Femur (tissue), 1 donor: Measurements from ENCODE around the gene ALLC.

Experiments
- DNase-seq: peaks from one replicate; pipeline ENCODE4 v3.0.0-alpha.2; 2017

The ALLC gene

GRCh38 chr2:3727397-3728045 lies 69.5 kb downstream of the ALLC start:
- DNase-seq: no peak

GRCh38 chr2:3728104-3729054 lies 70.4 kb downstream of the ALLC start:
- DNase-seq: peak; percentile 64

GRCh38 chr2:3729055-3729448 lies 71.1 kb downstream of the ALLC start:
- no peak for DNase-seq

DNA sequence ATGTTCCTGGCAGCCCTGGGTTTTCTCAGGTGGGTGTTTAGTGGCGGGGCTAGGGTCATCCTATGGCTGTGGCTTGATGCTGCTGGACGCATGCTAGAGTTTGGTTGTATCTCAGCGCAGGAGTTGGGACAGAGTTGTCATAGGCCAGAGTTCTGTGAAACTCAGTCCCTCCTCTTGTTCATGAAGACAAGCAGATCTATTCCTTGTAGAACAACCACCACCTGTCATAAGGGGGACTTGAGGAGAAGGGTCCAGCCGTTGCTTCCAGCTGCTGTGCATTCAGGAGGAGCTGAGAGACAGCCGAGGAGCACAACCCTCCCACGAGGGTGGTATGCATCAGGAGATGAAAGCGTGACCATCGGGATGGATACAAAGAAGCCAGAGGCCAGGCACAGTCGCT lies 71.8 kb downstream of the ALLC start:
- DNase-seq: no peak

DNA sequence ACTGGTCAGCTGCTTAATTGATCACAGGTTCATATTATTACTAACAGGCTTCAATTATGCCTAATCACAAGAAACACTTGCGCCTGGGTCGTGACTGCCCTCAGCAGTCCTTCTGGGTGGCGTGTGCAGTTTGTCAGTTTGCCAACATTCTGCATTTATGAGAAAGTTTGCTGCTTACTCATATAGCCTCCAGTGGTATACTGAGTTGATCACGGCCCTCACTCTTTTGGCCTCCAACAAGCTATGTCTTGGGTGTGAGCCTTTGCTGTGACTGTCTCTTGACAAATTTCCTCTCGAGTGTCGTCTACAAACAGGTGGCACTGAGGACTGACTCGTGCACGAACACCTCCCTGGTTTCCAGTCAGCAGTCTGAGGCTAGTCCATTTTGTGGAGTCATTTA lies 72.6 kb downstream of the ALLC start:
- no peak for DNase-seq

DNA sequence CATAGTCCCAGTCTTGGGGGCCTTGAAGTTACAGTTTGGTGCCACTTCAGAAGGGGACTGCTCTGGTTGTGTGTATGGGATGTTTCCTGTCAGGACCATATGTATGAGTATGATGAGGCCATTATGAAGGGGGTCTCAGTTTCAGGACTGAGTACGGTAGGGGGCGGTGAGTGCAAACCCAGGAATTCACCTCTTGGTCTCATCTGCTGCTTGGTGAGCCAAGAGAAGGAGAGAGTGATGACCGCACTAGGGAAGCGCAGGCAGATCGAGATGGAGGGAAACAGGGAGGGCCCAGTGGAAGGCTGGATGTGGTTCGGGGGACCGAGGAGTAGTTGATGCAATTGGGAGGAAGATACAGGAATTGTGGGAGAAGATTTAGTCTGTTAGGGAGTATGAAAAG lies 73.8 kb downstream of the ALLC start:
- DNase-seq: no peak

DNA sequence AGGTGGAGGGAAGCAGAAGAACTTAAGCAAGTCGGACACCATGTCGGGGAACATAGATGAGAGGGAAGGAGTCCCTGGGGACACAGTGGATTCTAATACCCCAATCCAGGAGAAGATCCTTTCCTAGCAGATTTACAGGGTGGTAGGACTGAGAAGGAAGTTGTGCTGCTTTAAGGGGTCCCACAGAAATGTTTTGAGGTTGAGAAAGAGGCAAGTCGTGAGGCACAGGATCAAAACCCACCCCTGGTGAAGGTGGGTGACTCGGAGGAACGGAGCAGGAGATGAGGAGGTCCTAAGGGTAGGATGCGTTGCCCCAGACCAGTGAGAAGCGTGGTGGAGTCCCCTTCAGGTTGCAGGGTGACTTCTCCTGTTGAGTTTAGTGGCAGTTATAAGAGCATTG lies 78.1 kb downstream of the ALLC start:
- DNase-seq: no peak

GRCh38 chr2:3737128-3737527 lies 79.1 kb downstream of the ALLC start:
- DNase-seq: no peak

DNA sequence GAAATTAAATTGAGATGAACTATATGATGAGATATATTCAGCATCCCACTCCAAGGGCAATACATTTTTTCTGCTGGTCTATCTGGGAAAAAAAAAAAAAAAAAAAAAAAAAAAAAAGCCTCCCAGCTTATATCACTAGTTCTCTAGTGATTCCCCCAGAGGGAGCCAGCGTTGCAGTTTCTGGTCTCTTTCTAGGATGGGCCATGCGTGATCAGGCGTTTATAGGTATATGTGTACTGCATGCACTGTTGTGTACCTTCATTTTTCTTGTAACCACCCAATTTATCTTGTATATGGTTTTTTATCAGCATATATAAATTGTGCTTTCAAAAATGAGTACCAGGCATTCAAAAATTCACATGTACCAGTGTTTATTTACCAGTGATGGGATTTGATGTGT lies 80.5 kb downstream of the ALLC start:
- no peak for DNase-seq

DNA sequence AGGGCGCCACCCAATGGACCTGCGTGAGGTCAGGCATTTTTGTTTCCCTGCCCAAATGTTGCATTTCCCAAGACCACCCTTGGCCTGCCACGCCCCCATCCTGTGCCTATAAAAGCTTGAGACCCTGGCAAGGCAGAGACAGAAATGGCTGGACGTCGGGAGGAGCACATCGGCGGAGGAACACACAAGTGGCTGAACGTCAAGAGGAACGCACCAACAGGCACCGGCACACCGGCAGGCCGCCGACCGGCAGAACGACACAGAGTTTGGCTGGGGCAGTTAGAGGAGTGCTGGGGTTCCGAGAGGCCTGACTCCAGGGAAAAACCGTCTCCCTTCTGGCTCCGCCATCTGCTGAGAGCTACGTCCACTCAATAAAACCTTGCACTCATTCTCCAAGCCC lies 81.3 kb downstream of the ALLC start:
- no peak for DNase-seq

- DNase-seq: no peak
These were observed 83.4 kb downstream of the ALLC start for GRCh38 chr2:3741396-3741795.

GRCh38 chr2:3741867-3742602 lies 84.0 kb downstream of the ALLC start:
- DNase-seq: no peak

- DNase-seq: no peak
These were observed 84.9 kb downstream of the ALLC start for GRCh38 chr2:3742743-3743508.

- DNase-seq: no peak
These were observed 86.1 kb downstream of the ALLC start for GRCh38 chr2:3743951-3744555.

- no peak for DNase-seq
These were observed 87.9 kb downstream of the ALLC start for GRCh38 chr2:3745920-3746319.

GRCh38 chr2:3747032-3747654 lies 89.1 kb downstream of the ALLC start:
- no peak for DNase-seq

- no peak for DNase-seq
These were observed 89.8 kb downstream of the ALLC start for GRCh38 chr2:3747826-3748225.

DNA sequence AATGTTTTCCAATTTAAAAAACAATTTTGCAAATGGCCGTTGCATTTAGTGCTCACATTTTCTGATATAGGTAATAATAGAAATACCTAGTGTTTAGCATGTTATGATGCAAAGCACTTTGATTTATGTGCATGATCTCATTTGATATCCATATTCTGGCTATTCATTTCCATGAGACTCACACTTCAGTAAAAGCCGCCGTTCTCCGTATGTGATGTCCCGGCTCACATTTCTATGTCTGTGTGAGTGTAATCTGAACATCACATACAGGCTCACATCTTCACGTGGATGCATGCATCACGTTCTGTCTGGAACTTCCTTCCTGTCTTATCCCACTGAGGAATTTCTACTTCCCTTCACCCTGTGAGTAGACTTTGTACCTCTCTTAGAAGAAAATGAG lies 91.2 kb downstream of the ALLC start:
- DNase-seq: no peak

DNA sequence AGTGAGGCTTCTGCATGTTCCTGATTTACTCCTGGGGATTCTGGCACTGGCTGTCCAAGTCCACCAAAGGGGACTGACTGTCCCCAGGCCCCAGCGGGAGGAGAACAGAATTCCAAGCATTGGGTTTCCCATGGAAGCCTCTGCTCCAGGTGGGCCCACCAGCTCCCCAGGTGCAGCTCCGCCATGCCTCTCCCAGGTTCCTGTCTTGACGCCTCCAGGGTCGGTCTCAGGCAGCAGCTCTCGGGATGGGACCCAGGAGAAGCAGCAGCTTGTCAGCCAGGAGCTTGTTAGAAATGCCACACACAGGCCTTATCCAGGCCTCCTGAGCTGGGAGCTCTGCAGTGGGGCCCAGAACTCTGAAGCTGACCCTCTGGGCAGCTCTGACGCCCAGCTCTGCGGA lies 93.3 kb downstream of the ALLC start:
- DNase-seq: no peak

GRCh38 chr2:3751806-3752205 lies 93.8 kb downstream of the ALLC start:
- DNase-seq: no peak
